Naive B cell (primary cell): ENCODE data around the gene HTATIP2. TPM values are rescaled to one million over a fixed set of nuclear protein-coding genes. Genes with fewer than 3 reads are reported as not detected.
"Not testable (repeated sequence)": the region's sequence is repeated elsewhere in the genome, so short reads cannot be mapped to it uniquely, and the experiment has no call there.

Experiments used
- ATAC-seq, 2 donors: fragments of 150-1000 bp; cut with Tn5 transposase; 2 replicates each; pipeline ENCODE4 v1.10.0; 2021; ENCODE audit warnings: low read depth in 2 of 2, mild to moderate bottlenecking in 2 of 2, moderate library complexity in 2 of 2
- DNase-seq: peaks from one replicate; pipeline ENCODE4 v3.0.0; 2022
- H3K27ac Mint-ChIP-seq, 6 donors: one replicate each; pipeline ENCODE4 v1.8.0; 2020 to 2022; ENCODE audit warnings: mild to moderate bottlenecking in 6 of 6, mixed read lengths in 6 of 6, moderate library complexity in 5 of 6, inconsistent platforms in 2 of 6
- H3K27me3 Mint-ChIP-seq, 3 donors: one replicate each; pipeline ENCODE4 v1.8.0; 2021 to 2022; ENCODE audit warnings: mixed read lengths in 3 of 3, mild to moderate bottlenecking in 1 of 3
- H3K36me3 Mint-ChIP-seq, 2 donors: one replicate each; pipeline ENCODE4 v1.8.0; 2020 to 2022; ENCODE audit warnings: mixed read lengths in 2 of 2, inconsistent platforms in 1 of 2, mild to moderate bottlenecking in 1 of 2
- H3K4me1 Mint-ChIP-seq, 3 donors: one replicate each; pipeline ENCODE4 v1.8.0; 2020 to 2022; ENCODE audit warnings: mixed read lengths in 3 of 3, inconsistent platforms in 1 of 3, mild to moderate bottlenecking in 1 of 3, moderate library complexity in 1 of 3
- H3K4me3 Mint-ChIP-seq, 8 donors: one replicate each; pipeline ENCODE4 v1.8.0; 2020 to 2022; ENCODE audit warnings: mild to moderate bottlenecking in 8 of 8, mixed read lengths in 8 of 8, moderate library complexity in 8 of 8, inconsistent platforms in 2 of 8
- H3K9me3 Mint-ChIP-seq, 7 donors: one replicate each; pipeline ENCODE4 v1.8.0; 2020 to 2022; ENCODE audit warnings: mixed read lengths in 7 of 7, mild to moderate bottlenecking in 5 of 7, inconsistent platforms in 2 of 7, moderate library complexity in 1 of 7
- polyA plus RNA-seq, 6 donors: library from polyadenylated mRNA; unstranded; fragments of 300-500 nt; fragmentation: Illumina TruSeq; gene quantifications; one replicate each; pipeline ENCODE4 v1.2.3, GENCODE V29; 2021; ENCODE audit warnings: low read depth in 6 of 6

Gene HTATIP2
- polyA plus RNA-seq, 6 donors from 2014 or later, result 57.9 to 113 (median 68.7) TPM

- peaks cover 0 to 9% (median 4%) of the 10 kb centered on the region in 7 donors for H3K9me3 Mint-ChIP-seq
- H3K4me1 Mint-ChIP-seq, result peaks cover 8 to 16% (median 12%) of the 10 kb centered on the region in 3 donors
- H3K27ac Mint-ChIP-seq, result no peak overlapping the region
- no peak for DNase-seq
- ATAC-seq, result no peak
- H3K27me3 Mint-ChIP-seq, result peaks cover 12 to 16% (median 13%) of the 10 kb centered on the region in 3 donors
- no peak overlapping the region for H3K4me3 Mint-ChIP-seq
- H3K36me3 Mint-ChIP-seq, result peaks cover 0 to 8% of the 10 kb centered on the region in 2 donors
Observed at GRCh38 chr11:20357150-20357549, 6.4 kb upstream of the HTATIP2 start.

- Mint-ChIP-seq H3K27me3 (peaks cover 7 to 13% (median 12%) of the 10 kb centered on the region in 3 donors), H3K4me1 (peaks cover 26 to 41% (median 28%) of the 10 kb centered on the region in 3 donors), H3K4me3 (peak overlapping the region; percentile 53 to 87 (median 72)), H3K36me3 (peaks cover 0 to 8% of the 10 kb centered on the region in 2 donors), H3K9me3 (peaks cover 0 to 9% (median 4%) of the 10 kb centered on the region in 7 donors), H3K27ac (peak overlapping the region; percentile 77 to 97 (median 90))
- DNase-seq (peak; percentile 67), ATAC-seq (peak; percentile 66 to 80)
Observed at GRCh38 chr11:20360650-20361049, 2.9 kb upstream of the HTATIP2 start.

- H3K4me1 Mint-ChIP-seq, result peaks cover 36 to 55% (median 43%) of the 10 kb centered on the region in 3 donors
Observed at GRCh38 chr11:20362481-20362880, 1.0 kb upstream of the HTATIP2 start.

GRCh38 chr11:20363149-20363499, 390 bp upstream of the HTATIP2 start:
- Mint-ChIP-seq H3K27ac (peak overlapping the region; percentile 41 to 97 (median 91)), H3K27me3 (no peaks in the 10 kb centered on the region), H3K4me1 (peaks cover 36 to 55% (median 44%) of the 10 kb centered on the region in 3 donors), H3K36me3 (peaks cover 8 to 11% of the 10 kb centered on the region in 2 donors), H3K9me3 (peaks cover 0 to 9% (median 4%) of the 10 kb centered on the region in 7 donors), H3K4me3 (peak overlapping the region; percentile 90 to 97 (median 94))
- ATAC-seq, result no peak
- DNase-seq, result no peak

More at GRCh38 chr11:20362481-20362880, 1.0 kb upstream of the HTATIP2 start:
- ATAC-seq, result no peak
- peaks cover 0 to 9% (median 4%) of the 10 kb centered on the region in 7 donors for H3K9me3 Mint-ChIP-seq
- H3K27me3 Mint-ChIP-seq, result peaks cover under 1 to 6% (median 2%) of the 10 kb centered on the region in 3 donors
- peak overlapping the region in 7 of 8 donors; percentile 90 to 97 (median 93) for H3K4me3 Mint-ChIP-seq
- H3K27ac Mint-ChIP-seq, result peak overlapping the region in 5 of 6 donors; percentile 49 to 87 (median 69)
- no peak for DNase-seq
- peaks cover 8 to 9% of the 10 kb centered on the region in 2 donors for H3K36me3 Mint-ChIP-seq

- Mint-ChIP-seq H3K36me3 (peaks cover 8 to 11% of the 10 kb centered on the region in 2 donors), H3K9me3 (peaks cover 0 to 9% (median 4%) of the 10 kb centered on the region in 7 donors), H3K4me1 (peaks cover 36 to 55% (median 44%) of the 10 kb centered on the region in 3 donors), H3K4me3 (peak overlapping the region; percentile 88 to 97 (median 91)), H3K27ac (peak overlapping the region in 5 of 6 donors; percentile 47 to 92 (median 86)), H3K27me3 (no peaks in the 10 kb centered on the region)
- no peak for DNase-seq
- no peak for ATAC-seq
Observed at GRCh38 chr11:20364341-20364792, 853 bp downstream of the HTATIP2 start.

- not testable (repeated sequence) for ATAC-seq, H3K9me3 Mint-ChIP-seq, H3K27me3 Mint-ChIP-seq, DNase-seq
- peaks cover 5 to 11% of the 10 kb centered on the region in 2 donors for H3K36me3 Mint-ChIP-seq
- peaks cover 31 to 50% (median 42%) of the 10 kb centered on the region in 3 donors for H3K4me1 Mint-ChIP-seq
- peak overlapping the region in 1 of 6 donors; percentile 86 for H3K27ac Mint-ChIP-seq
- peak overlapping the region in 4 of 8 donors; percentile 91 to 97 (median 92) for H3K4me3 Mint-ChIP-seq
Observed at GRCh38 chr11:20365465-20365864, 2.0 kb downstream of the HTATIP2 start.

GRCh38 chr11:20367313-20367948, 3.9 kb downstream of the HTATIP2 start:
- peak overlapping the region in 2 of 6 donors; percentile 58 to 62 for H3K27ac Mint-ChIP-seq
- H3K27me3 Mint-ChIP-seq, result no peaks in the 10 kb centered on the region
- DNase-seq, result no peak
- H3K9me3 Mint-ChIP-seq, result no peaks in the 10 kb centered on the region
- peaks cover 0 to 14% of the 10 kb centered on the region in 2 donors for H3K36me3 Mint-ChIP-seq
- H3K4me3 Mint-ChIP-seq, result peak overlapping the region in 1 of 8 donors; percentile 45
- peaks cover 24 to 41% (median 34%) of the 10 kb centered on the region in 3 donors for H3K4me1 Mint-ChIP-seq
- no peak for ATAC-seq

- ATAC-seq (no peak), DNase-seq (no peak)
- no peaks in the 10 kb centered on the region for H3K9me3 Mint-ChIP-seq
- H3K36me3 Mint-ChIP-seq, result peaks cover 0 to 14% of the 10 kb centered on the region in 2 donors
- H3K27me3 Mint-ChIP-seq, result no peaks in the 10 kb centered on the region
- H3K27ac Mint-ChIP-seq, result no peak overlapping the region
- H3K4me1 Mint-ChIP-seq, result peaks cover 15 to 32% (median 24%) of the 10 kb centered on the region in 3 donors
- H3K4me3 Mint-ChIP-seq, result peak overlapping the region in 1 of 8 donors; percentile 30
Observed at GRCh38 chr11:20368438-20368837, 4.9 kb downstream of the HTATIP2 start.

- Mint-ChIP-seq H3K9me3 (no peaks in the 10 kb centered on the region), H3K36me3 (peaks cover 0 to 18% of the 10 kb centered on the region in 2 donors), H3K27me3 (no peaks in the 10 kb centered on the region), H3K4me1 (peaks cover 9 to 22% (median 16%) of the 10 kb centered on the region in 3 donors), H3K4me3 (no peak overlapping the region), H3K27ac (no peak overlapping the region)
- ATAC-seq, result no peak
- DNase-seq, result no peak
Observed at GRCh38 chr11:20369826-20370225, 6.3 kb downstream of the HTATIP2 start.

- Mint-ChIP-seq H3K4me1 (peaks cover 1 to 4% (median 3%) of the 10 kb centered on the region in 3 donors), H3K4me3 (no peak overlapping the region), H3K36me3 (peaks cover 0 to 18% of the 10 kb centered on the region in 2 donors), H3K9me3 (no peaks in the 10 kb centered on the region), H3K27ac (peak overlapping the region in 1 of 6 donors; percentile 76), H3K27me3 (no peaks in the 10 kb centered on the region)
- no peak for DNase-seq
- ATAC-seq, result no peak
Observed at GRCh38 chr11:20372081-20372626, 8.6 kb downstream of the HTATIP2 start.

- Mint-ChIP-seq H3K27me3 (no peaks in the 10 kb centered on the region), H3K9me3 (no peaks in the 10 kb centered on the region), H3K27ac (no peak overlapping the region), H3K4me1 (no peaks in the 10 kb centered on the region), H3K4me3 (no peak overlapping the region), H3K36me3 (peaks cover 0 to 20% of the 10 kb centered on the region in 2 donors)
- DNase-seq (no peak), ATAC-seq (no peak)
Observed at GRCh38 chr11:20373147-20373546, 9.6 kb downstream of the HTATIP2 start.

GRCh38 chr11:20373568-20374209, 10.2 kb downstream of the HTATIP2 start:
- Mint-ChIP-seq H3K9me3 (no peaks in the 10 kb centered on the region), H3K27me3 (no peaks in the 10 kb centered on the region), H3K4me1 (no peaks in the 10 kb centered on the region), H3K27ac (peak overlapping the region in 1 of 6 donors; percentile 22), H3K4me3 (no peak overlapping the region), H3K36me3 (peaks cover 0 to 20% of the 10 kb centered on the region in 2 donors)
- no peak for ATAC-seq
- no peak for DNase-seq

- ATAC-seq, result no peak
- no peaks in the 10 kb centered on the region for H3K9me3 Mint-ChIP-seq
- DNase-seq, result no peak
- no peaks in the 10 kb centered on the region for H3K4me1 Mint-ChIP-seq
- peaks cover 0 to 26% of the 10 kb centered on the region in 2 donors for H3K36me3 Mint-ChIP-seq
- H3K4me3 Mint-ChIP-seq, result no peak overlapping the region
- no peaks in the 10 kb centered on the region for H3K27me3 Mint-ChIP-seq
- H3K27ac Mint-ChIP-seq, result peak overlapping the region in 1 of 6 donors; percentile 9
Observed at GRCh38 chr11:20374741-20375300, 11.3 kb downstream of the HTATIP2 start.
